ENCODE results near the gene PNCK.
"Not testable (repeated sequence)": the region's sequence is repeated elsewhere in the genome, so short reads cannot be mapped to it uniquely, and the experiment has no call there.

Gene PNCK

DNA sequence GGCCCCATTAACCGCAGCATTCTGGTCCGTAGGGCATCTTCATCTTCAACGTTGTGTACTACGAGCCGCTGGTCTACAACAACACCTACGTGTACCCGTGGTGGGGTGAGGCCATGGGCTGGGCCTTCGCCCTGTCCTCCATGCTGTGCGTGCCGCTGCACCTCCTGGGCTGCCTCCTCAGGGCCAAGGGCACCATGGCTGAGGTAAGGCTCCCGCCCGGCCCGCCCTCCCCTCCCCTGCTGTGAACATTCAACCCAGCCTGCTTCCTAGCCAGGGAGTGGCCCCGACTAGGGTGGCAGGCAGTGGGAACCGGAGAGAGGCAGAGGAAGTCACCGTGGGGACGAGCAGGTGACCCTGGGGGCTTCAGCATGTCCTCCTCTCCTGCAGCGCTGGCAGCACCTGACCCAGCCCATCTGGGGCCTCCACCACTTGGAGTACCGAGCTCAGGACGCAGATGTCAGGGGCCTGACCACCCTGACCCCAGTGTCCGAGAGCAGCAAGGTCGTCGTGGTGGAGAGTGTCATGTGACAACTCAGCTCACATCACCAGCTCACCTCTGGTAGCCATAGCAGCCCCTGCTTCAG lies 21.2 kb upstream of the PNCK start:
- no peak for ATAC-seq

DNA sequence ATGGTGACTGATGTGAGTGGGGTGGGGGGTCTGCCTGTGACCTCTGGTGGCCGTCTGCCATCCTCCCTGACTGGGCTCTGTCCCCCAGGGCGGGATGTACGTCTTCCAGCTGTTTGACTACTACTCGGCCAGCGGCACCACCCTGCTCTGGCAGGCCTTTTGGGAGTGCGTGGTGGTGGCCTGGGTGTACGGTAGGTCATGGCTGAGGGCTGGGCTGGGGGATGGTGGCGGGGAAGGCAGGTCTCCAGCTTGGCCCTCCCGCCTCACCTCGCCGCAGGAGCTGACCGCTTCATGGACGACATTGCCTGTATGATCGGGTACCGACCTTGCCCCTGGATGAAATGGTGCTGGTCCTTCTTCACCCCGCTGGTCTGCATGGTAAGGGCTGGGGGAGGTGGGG lies 20.6 kb upstream of the PNCK start:
- ATAC-seq: not testable (repeated sequence)

More for the DNA sequence above, 21.2 kb upstream of the PNCK start:
- TF ChIP-seq GLIS3 (CRISPR knock-in tag; IDR thresholded peaks at IDR 0.05) (no peak), ARNTL (CRISPR knock-in tag; IDR thresholded peaks at IDR 0.05; ENCODE audit: borderline replicate concordance, low read depth) (no peak), BACH2 (CRISPR knock-in tag; IDR thresholded peaks at IDR 0.05; ENCODE audit: borderline replicate concordance) (no peak), TCF4 (CRISPR knock-in tag; IDR thresholded peaks at IDR 0.05; ENCODE audit: borderline replicate concordance) (no peak), ZFP3 (CRISPR knock-in tag; IDR thresholded peaks at IDR 0.05) (no peak), PPARA (CRISPR knock-in tag; IDR thresholded peaks at IDR 0.05; ENCODE audit: borderline replicate concordance) (no peak), ZNF70 (CRISPR knock-in tag; IDR thresholded peaks at IDR 0.05) (no peak), CSDC2 (CRISPR knock-in tag; IDR thresholded peaks at IDR 0.05) (no peak), ZNF8 (CRISPR knock-in tag; IDR thresholded peaks at IDR 0.05) (no peak), TOX (CRISPR knock-in tag; IDR thresholded peaks at IDR 0.05; ENCODE audit: borderline replicate concordance) (no peak), RARB (CRISPR knock-in tag; IDR thresholded peaks at IDR 0.05) (no peak), ESRRG (CRISPR knock-in tag; IDR thresholded peaks at IDR 0.05) (no peak), OSR1 (CRISPR knock-in tag; IDR thresholded peaks at IDR 0.05) (no peak), SNAI2 (CRISPR knock-in tag; IDR thresholded peaks at IDR 0.05) (no peak)
- TF ChIP-seq, protein P1, sequence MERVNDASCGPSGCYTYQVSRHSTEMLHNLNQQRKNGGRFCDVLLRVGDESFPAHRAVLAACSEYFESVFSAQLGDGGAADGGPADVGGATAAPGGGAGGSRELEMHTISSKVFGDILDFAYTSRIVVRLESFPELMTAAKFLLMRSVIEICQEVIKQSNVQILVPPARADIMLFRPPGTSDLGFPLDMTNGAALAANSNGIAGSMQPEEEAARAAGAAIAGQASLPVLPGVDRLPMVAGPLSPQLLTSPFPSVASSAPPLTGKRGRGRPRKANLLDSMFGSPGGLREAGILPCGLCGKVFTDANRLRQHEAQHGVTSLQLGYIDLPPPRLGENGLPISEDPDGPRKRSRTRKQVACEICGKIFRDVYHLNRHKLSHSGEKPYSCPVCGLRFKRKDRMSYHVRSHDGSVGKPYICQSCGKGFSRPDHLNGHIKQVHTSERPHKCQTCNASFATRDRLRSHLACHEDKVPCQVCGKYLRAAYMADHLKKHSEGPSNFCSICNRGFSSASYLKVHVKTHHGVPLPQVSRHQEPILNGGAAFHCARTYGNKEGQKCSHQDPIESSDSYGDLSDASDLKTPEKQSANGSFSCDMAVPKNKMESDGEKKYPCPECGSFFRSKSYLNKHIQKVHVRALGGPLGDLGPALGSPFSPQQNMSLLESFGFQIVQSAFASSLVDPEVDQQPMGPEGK (CRISPR knock-in tag; IDR thresholded peaks at IDR 0.05; ENCODE audit: borderline replicate concordance): no peak
- TF ChIP-seq, protein P2, sequence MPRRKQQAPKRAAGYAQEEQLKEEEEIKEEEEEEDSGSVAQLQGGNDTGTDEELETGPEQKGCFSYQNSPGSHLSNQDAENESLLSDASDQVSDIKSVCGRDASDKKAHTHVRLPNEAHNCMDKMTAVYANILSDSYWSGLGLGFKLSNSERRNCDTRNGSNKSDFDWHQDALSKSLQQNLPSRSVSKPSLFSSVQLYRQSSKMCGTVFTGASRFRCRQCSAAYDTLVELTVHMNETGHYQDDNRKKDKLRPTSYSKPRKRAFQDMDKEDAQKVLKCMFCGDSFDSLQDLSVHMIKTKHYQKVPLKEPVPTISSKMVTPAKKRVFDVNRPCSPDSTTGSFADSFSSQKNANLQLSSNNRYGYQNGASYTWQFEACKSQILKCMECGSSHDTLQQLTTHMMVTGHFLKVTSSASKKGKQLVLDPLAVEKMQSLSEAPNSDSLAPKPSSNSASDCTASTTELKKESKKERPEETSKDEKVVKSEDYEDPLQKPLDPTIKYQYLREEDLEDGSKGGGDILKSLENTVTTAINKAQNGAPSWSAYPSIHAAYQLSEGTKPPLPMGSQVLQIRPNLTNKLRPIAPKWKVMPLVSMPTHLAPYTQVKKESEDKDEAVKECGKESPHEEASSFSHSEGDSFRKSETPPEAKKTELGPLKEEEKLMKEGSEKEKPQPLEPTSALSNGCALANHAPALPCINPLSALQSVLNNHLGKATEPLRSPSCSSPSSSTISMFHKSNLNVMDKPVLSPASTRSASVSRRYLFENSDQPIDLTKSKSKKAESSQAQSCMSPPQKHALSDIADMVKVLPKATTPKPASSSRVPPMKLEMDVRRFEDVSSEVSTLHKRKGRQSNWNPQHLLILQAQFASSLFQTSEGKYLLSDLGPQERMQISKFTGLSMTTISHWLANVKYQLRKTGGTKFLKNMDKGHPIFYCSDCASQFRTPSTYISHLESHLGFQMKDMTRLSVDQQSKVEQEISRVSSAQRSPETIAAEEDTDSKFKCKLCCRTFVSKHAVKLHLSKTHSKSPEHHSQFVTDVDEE (CRISPR knock-in tag; IDR thresholded peaks at IDR 0.05): no peak
- TF ChIP-seq, protein P3, sequence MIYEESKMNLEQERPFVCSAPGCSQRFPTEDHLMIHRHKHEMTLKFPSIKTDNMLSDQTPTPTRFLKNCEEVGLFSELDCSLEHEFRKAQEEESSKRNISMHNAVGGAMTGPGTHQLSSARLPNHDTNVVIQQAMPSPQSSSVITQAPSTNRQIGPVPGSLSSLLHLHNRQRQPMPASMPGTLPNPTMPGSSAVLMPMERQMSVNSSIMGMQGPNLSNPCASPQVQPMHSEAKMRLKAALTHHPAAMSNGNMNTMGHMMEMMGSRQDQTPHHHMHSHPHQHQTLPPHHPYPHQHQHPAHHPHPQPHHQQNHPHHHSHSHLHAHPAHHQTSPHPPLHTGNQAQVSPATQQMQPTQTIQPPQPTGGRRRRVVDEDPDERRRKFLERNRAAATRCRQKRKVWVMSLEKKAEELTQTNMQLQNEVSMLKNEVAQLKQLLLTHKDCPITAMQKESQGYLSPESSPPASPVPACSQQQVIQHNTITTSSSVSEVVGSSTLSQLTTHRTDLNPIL (CRISPR knock-in tag; IDR thresholded peaks at IDR 0.05; ENCODE audit: low read depth): no peak
- TF ChIP-seq, protein P4, sequence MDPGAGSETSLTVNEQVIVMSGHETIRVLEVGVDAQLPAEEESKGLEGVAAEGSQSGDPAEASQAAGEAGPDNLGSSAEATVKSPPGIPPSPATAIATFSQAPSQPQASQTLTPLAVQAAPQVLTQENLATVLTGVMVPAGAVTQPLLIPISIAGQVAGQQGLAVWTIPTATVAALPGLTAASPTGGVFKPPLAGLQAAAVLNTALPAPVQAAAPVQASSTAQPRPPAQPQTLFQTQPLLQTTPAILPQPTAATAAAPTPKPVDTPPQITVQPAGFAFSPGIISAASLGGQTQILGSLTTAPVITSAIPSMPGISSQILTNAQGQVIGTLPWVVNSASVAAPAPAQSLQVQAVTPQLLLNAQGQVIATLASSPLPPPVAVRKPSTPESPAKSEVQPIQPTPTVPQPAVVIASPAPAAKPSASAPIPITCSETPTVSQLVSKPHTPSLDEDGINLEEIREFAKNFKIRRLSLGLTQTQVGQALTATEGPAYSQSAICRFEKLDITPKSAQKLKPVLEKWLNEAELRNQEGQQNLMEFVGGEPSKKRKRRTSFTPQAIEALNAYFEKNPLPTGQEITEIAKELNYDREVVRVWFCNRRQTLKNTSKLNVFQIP (CRISPR knock-in tag; IDR thresholded peaks at IDR 0.05; ENCODE audit: borderline replicate concordance, low read depth): no peak

DNA sequence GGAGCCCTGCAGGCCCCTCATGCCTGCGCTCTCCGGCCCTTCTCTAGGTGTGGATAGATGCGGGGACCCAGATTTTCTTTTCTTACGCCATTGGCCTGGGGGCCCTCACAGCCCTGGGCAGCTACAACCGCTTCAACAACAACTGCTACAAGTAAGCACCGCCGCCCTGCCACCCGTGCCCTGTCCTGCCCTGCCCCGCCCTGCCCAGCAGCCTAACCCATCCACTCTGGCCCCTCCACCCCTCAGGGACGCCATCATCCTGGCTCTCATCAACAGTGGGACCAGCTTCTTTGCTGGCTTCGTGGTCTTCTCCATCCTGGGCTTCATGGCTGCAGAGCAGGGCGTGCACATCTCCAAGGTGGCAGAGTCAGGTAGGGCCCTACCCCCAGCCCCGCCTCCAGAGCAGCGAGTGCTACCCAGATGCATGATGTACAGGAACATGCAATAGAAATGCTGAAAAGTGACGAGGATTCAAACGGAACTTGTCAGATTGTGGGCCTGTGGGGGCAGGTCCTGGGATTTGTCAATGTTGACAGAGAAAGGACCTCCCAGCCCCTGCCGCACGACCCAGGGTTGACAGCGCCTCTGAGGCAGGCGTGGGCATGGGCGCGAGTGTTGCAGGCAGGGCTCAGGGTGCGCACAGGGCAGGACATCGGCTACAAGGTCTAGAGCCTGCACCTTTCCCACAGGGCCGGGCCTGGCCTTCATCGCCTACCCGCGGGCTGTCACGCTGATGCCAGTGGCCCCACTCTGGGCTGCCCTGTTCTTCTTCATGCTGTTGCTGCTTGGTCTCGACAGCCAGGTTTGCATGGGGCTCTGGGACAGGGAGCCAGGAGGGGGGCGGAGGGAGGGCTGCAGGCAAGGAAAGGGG lies 19.8 kb upstream of the PNCK start:
- TF ChIP-seq ISL1 (CRISPR knock-in tag; IDR thresholded peaks at IDR 0.05) (no peak), SNAI2 (CRISPR knock-in tag; IDR thresholded peaks at IDR 0.05) (no peak), TOX (CRISPR knock-in tag; IDR thresholded peaks at IDR 0.05; ENCODE audit: borderline replicate concordance) (no peak), ARNTL (CRISPR knock-in tag; IDR thresholded peaks at IDR 0.05; ENCODE audit: borderline replicate concordance, low read depth) (no peak), PPARA (CRISPR knock-in tag; IDR thresholded peaks at IDR 0.05; ENCODE audit: borderline replicate concordance) (no peak), GLIS3 (CRISPR knock-in tag; IDR thresholded peaks at IDR 0.05) (no peak), ESRRG (CRISPR knock-in tag; IDR thresholded peaks at IDR 0.05) (no peak), ZNF8 (CRISPR knock-in tag; IDR thresholded peaks at IDR 0.05) (no peak), RARB (CRISPR knock-in tag; IDR thresholded peaks at IDR 0.05) (no peak), ZNF565 (CRISPR knock-in tag; conservative IDR thresholded peaks at IDR 0.05; ENCODE audit: low read depth) (no peak)
- TF ChIP-seq, protein P1 (CRISPR knock-in tag; IDR thresholded peaks at IDR 0.05; ENCODE audit: borderline replicate concordance): no peak
- TF ChIP-seq, protein P2 (CRISPR knock-in tag; IDR thresholded peaks at IDR 0.05): no peak
- no peak for ATAC-seq
